Thyroid gland (tissue), 4 donors: ENCODE measurements around the gene TCF12.

Source experiments
- CTCF ChIP-seq, 6 experiments: fragments of 200-600 bp in 3 of 6; fragments of 450-650 bp in 3 of 6; sonication (generic) in 3 of 6; IDR thresholded peaks; one replicate each; pipeline ENCODE4 v1.5.1; 2016 to 2019; ENCODE audit warnings: antibody characterized with exemption in 6 of 6, mild to moderate bottlenecking in 2 of 6, inconsistent platforms in 1 of 6, moderate library complexity in 1 of 6
- POLR2A ChIP-seq, 2 donors: fragments of 450-650 bp; IDR thresholded peaks; one replicate each; pipeline ENCODE4 v1.6.1; 2017; ENCODE audit warnings: antibody characterized with exemption in 2 of 2, mild to moderate bottlenecking in 2 of 2, moderate library complexity in 1 of 2

GRCh38 chr15:56957812-56958406 lies 39.5 kb downstream of the TCF12 start:
- TF ChIP-seq CTCF (IDR thresholded peaks at IDR 0.05), result no peak
- no peak for TF ChIP-seq POLR2A (IDR thresholded peaks at IDR 0.05)
